Neural progenitor cell (in vitro differentiated cells): ENCODE measurements around the gene OR6A2. TPM values are rescaled to one million over a fixed set of nuclear protein-coding genes. Genes with fewer than 3 reads are reported as not detected.

Source experiments
- DNase-seq: peaks from one replicate; pipeline ENCODE4 v3.0.0-alpha.2; 2016; ENCODE audit warnings: low spot score
- H2AFZ ChIP-seq: fragments of 200-600 bp; sonication (generic); replicated peaks from 2 replicates; pipeline ENCODE4 v1.6.1; 2016; ENCODE audit warnings: antibody characterized with exemption
- H3F3A ChIP-seq: fragments of 200-600 bp; sonication (generic); 2 replicates; pipeline ENCODE4 v1.6.1; 2016; ENCODE audit warnings: antibody characterized with exemption, low read depth
- H3K27ac ChIP-seq: fragments of 200-600 bp; sonication (generic); 2 replicates; pipeline ENCODE4 v1.5.1; 2016; ENCODE audit warnings: mild to moderate bottlenecking
- H3K27me3 ChIP-seq: fragments of 200-600 bp; sonication (generic); 2 replicates; pipeline ENCODE4 v1.6.1; 2016; ENCODE audit warnings: mild to moderate bottlenecking, moderate library complexity
- H3K36me3 ChIP-seq: fragments of 200-600 bp; sonication (generic); 2 replicates; pipeline ENCODE4 v1.5.1; 2016
- H3K4me1 ChIP-seq: fragments of 200-600 bp; sonication (generic); 2 replicates; pipeline ENCODE4 v1.6.1; 2016; ENCODE audit warnings: mixed run types
- H3K4me2 ChIP-seq: fragments of 200-600 bp; sonication (generic); 2 replicates; pipeline ENCODE4 v1.6.1; 2016
- H3K4me3 ChIP-seq: fragments of 200-600 bp; sonication (generic); 2 replicates; pipeline ENCODE4 v1.5.1; 2016
- H3K79me2 ChIP-seq: fragments of 200-600 bp; sonication (generic); 2 replicates; pipeline ENCODE4 v1.6.1; 2016; ENCODE audit warnings: low read depth
- H3K9ac ChIP-seq: fragments of 200-600 bp; sonication (generic); 2 replicates; pipeline ENCODE4 v1.6.1; 2016
- H3K9me3 ChIP-seq: fragments of 200-600 bp; sonication (generic); 2 replicates; pipeline ENCODE4 v1.5.1; 2016; ENCODE audit warnings: low read depth
- H4K20me1 ChIP-seq: fragments of 200-600 bp; sonication (generic); 2 replicates; pipeline ENCODE4 v1.6.1; 2016; ENCODE audit warnings: low read depth
- H3K27ac Mint-ChIP-seq: 3 replicates; pipeline ENCODE4 v1.8.0; 2021; ENCODE audit warnings: mixed read lengths
- H3K27me3 Mint-ChIP-seq: 2 replicates; pipeline ENCODE4 v1.8.0; 2022; ENCODE audit warnings: low read depth, mild to moderate bottlenecking, inconsistent platforms, moderate library complexity, mixed read lengths; ENCODE audit not compliant: insufficient read depth
- H3K36me3 Mint-ChIP-seq: 3 replicates; pipeline ENCODE4 v1.8.0; 2021; ENCODE audit warnings: mixed read lengths
- H3K4me1 Mint-ChIP-seq: 3 replicates; pipeline ENCODE4 v1.8.0; 2021; ENCODE audit warnings: mixed read lengths
- H3K4me3 Mint-ChIP-seq: 3 replicates; pipeline ENCODE4 v1.8.0; 2021; ENCODE audit warnings: mild to moderate bottlenecking, moderate library complexity, mixed read lengths
- H3K9me3 Mint-ChIP-seq: 3 replicates; pipeline ENCODE4 v1.8.0; 2020; ENCODE audit warnings: mixed read lengths
- EZH2 ChIP-seq: fragments of 200-600 bp; sonication (generic); IDR thresholded peaks from 2 replicates; pipeline ENCODE4 v1.6.1; 2017; ENCODE audit warnings: antibody characterized with exemption, mild to moderate bottlenecking, moderate library complexity
- EZH2phosphoT487 ChIP-seq: fragments of 200-600 bp; sonication (generic); IDR thresholded peaks from 2 replicates; pipeline ENCODE4 v1.6.1; 2017; ENCODE audit warnings: antibody characterized with exemption
- total RNA-seq: library from RNA; depleted of rRNA; stranded (reverse); fragments of >200 nt; gene quantifications from 2 replicates; pipeline ENCODE4 v1.2.3, GENCODE V29; 2015; ENCODE audit warnings: low replicate concordance
- TF ChIP-seq, protein P1 (sequence below): fragments of 200-600 bp; sonication (generic); IDR thresholded peaks from 2 replicates; pipeline ENCODE4 v1.5.1; 2017; ENCODE audit warnings: antibody characterized with exemption, mild to moderate bottlenecking

The OR6A2 gene
- total RNA-seq, 1 donor from 2014 or later, result 0.36 TPM

- Histone ChIP-seq H3K4me1 (no peaks in the 10 kb centered on the region), H3K36me3 (no peaks in the 10 kb centered on the region), H2AFZ (no peak overlapping the region), H3K27me3 (no peaks in the 10 kb centered on the region), H3K4me2 (no peak overlapping the region), H3F3A (no peaks in the 10 kb centered on the region), H3K9me3 (no peaks in the 10 kb centered on the region), H3K79me2 (no peaks in the 10 kb centered on the region), H4K20me1 (no peaks in the 10 kb centered on the region), H3K27ac (no peak overlapping the region), H3K9ac (no peak overlapping the region), H3K4me3 (no peak overlapping the region)
- Mint-ChIP-seq H3K27me3 (no peaks in the 10 kb centered on the region), H3K36me3 (no peaks in the 10 kb centered on the region), H3K9me3 (no peaks in the 10 kb centered on the region), H3K4me3 (no peak overlapping the region), H3K4me1 (peaks cover 5% of the 10 kb centered on the region), H3K27ac (no peak overlapping the region)
- DNase-seq, result no peak
- TF ChIP-seq, protein P1, sequence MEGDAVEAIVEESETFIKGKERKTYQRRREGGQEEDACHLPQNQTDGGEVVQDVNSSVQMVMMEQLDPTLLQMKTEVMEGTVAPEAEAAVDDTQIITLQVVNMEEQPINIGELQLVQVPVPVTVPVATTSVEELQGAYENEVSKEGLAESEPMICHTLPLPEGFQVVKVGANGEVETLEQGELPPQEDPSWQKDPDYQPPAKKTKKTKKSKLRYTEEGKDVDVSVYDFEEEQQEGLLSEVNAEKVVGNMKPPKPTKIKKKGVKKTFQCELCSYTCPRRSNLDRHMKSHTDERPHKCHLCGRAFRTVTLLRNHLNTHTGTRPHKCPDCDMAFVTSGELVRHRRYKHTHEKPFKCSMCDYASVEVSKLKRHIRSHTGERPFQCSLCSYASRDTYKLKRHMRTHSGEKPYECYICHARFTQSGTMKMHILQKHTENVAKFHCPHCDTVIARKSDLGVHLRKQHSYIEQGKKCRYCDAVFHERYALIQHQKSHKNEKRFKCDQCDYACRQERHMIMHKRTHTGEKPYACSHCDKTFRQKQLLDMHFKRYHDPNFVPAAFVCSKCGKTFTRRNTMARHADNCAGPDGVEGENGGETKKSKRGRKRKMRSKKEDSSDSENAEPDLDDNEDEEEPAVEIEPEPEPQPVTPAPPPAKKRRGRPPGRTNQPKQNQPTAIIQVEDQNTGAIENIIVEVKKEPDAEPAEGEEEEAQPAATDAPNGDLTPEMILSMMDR, result no peak
- TF ChIP-seq EZH2 (no peak), EZH2phosphoT487 (no peak)
Observed at GRCh38 chr11:6746626-6747025, 52.9 kb downstream of the OR6A2 start.

DNA sequence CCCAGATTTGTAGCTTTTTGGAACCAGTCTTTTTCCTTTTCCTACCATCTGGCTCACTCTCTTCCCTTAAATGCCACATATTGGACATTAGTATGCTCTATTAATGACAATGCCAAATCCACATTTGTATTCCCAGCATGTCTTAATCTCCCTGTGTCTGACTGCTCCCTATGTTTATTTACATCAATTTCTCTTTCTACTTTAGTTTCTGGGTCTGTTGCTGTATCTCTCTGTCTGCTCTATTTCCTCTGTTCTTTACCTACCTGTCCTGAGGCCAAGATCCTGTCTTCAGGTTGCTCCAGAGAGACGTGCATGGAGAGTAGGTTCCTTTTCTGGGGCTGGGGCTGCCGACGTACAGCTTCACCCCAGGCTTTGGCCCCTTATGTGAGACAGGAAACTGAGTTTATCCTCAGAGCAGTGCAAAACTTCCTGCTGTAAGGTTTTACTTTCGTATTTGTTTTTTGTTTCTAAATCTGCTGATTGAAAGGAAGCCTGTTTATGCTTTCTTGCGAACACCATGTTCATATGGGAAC, 53.3 kb downstream of the OR6A2 start:
- H3K4me3 Mint-ChIP-seq, result no peak overlapping the region
- Histone ChIP-seq H4K20me1 (no peaks in the 10 kb centered on the region), H2AFZ (no peak overlapping the region), H3K79me2 (no peaks in the 10 kb centered on the region), H3F3A (no peaks in the 10 kb centered on the region), H3K4me2 (no peak overlapping the region), H3K27me3 (no peaks in the 10 kb centered on the region), H3K9ac (no peak overlapping the region), H3K36me3 (no peaks in the 10 kb centered on the region), H3K4me1 (no peaks in the 10 kb centered on the region), H3K9me3 (no peaks in the 10 kb centered on the region), H3K4me3 (no peak overlapping the region), H3K27ac (no peak overlapping the region)
- no peaks in the 10 kb centered on the region for H3K36me3 Mint-ChIP-seq
- no peaks in the 10 kb centered on the region for H3K27me3 Mint-ChIP-seq
- TF ChIP-seq, protein P1, result no peak
- TF ChIP-seq EZH2, result no peak
- TF ChIP-seq EZH2phosphoT487, result no peak
- H3K9me3 Mint-ChIP-seq, result no peaks in the 10 kb centered on the region
- H3K27ac Mint-ChIP-seq, result no peak overlapping the region
- DNase-seq, result no peak
- peaks cover 5% of the 10 kb centered on the region for H3K4me1 Mint-ChIP-seq

DNA sequence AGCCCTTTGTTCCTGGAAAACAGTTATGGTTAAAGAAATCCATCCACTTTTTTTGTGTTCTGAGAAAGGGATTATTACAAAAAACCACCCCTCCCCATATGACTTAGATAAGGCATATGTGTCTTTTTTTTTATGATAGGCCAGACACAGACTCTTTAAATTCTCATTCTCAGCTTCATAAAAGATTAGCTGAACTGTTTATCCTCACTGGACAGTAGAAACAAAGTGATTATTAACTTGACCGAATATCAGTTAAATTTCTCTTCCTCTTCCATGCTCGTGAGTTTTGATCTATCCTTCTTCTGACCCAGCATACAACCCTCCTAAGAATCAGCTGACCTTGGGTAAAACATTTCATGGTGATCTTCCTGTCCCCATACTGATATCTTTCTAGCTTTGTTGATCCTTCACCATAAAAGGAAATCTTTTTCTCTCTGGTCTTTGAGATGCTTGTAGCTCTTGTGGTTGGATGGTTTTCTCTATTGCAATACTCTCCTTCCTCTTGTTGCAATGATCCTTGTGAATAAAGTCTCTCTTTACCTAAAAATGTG, 53.9 kb downstream of the OR6A2 start:
- TF ChIP-seq EZH2phosphoT487 (no peak), EZH2 (no peak)
- TF ChIP-seq, protein P1, result no peak
- Histone ChIP-seq H2AFZ (no peak overlapping the region), H4K20me1 (no peaks in the 10 kb centered on the region), H3K36me3 (no peaks in the 10 kb centered on the region), H3K27me3 (no peaks in the 10 kb centered on the region), H3K27ac (no peak overlapping the region), H3F3A (no peaks in the 10 kb centered on the region), H3K79me2 (no peaks in the 10 kb centered on the region), H3K4me3 (no peak overlapping the region), H3K4me2 (no peak overlapping the region), H3K9me3 (no peaks in the 10 kb centered on the region), H3K9ac (no peak overlapping the region), H3K4me1 (no peaks in the 10 kb centered on the region)
- Mint-ChIP-seq H3K9me3 (no peaks in the 10 kb centered on the region), H3K27me3 (no peaks in the 10 kb centered on the region), H3K27ac (no peak overlapping the region), H3K36me3 (no peaks in the 10 kb centered on the region), H3K4me3 (no peak overlapping the region), H3K4me1 (peaks cover 5% of the 10 kb centered on the region)
- no peak for DNase-seq
